ENCODE results near the gene HSBP1L1. TPM values are rescaled to one million over a fixed set of nuclear protein-coding genes. Genes with fewer than 3 reads are reported as not detected.

The HSBP1L1 gene
- total and polyA plus RNA-seq, 4 donors = 12.2 to 61.0 (median 26.4) TPM

DNA sequence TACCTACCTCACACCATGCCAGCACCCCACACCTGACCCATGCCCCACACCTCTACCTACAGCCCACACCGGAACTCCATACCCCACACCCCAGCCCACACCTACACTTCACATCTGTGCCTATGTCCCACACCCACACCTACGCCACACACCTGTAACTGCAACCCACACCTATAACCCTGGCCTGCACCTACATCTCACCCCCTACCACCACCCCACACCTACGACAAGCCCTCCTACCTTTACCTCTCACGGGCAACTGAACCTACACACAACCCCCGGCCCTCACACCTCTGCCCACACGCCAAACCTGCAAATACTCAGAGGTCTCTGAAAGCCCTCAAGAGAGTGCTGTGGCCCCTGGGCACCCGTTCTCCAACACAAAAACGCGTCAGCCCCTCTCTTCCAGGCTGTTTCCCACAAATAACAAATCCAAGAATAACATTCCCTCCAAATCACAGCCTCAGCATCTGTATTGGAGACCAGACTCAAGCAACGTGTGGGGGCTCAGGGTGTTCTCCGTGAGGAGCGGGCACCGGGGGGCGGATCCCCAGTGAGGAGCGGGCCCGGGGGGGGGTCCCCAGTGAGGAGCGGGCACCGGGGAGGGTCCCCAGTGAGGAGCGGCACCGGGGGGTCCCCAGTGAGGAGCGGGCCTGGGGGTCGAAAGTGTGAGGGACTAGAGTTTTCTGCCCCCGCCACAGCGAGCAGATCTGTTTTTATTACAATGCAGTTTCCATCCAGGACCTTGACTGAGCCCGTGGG, 46.4 kb upstream of the HSBP1L1 start:
- TF ChIP-seq RAD21 (IDR thresholded peaks at IDR 0.05) (no peak), RXRA (IDR thresholded peaks at IDR 0.05) (no peak), NR2F2 (IDR thresholded peaks at IDR 0.05) (no peak), FOXA2 (IDR thresholded peaks at IDR 0.05) (no peak), CTCF (IDR thresholded peaks at IDR 0.05; ENCODE audit: low read depth, low read length, missing input control) (no peak), HNF4G (IDR thresholded peaks at IDR 0.05) (no peak), HNF4A (conservative IDR thresholded peaks at IDR 0.05) (no peak), EGR1 (IDR thresholded peaks at IDR 0.05; ENCODE audit: low read depth in 2 of 2) (no peak), SP1 (IDR thresholded peaks at IDR 0.05) (no peak), ATF3 (IDR thresholded peaks at IDR 0.05) (no peak), TAF1 (conservative IDR thresholded peaks at IDR 0.05) (no peak), JUND (IDR thresholded peaks at IDR 0.05) (no peak), ZBTB33 (IDR thresholded peaks at IDR 0.05) (no peak), YY1 (IDR thresholded peaks at IDR 0.05) (no peak), FOXA1 (IDR thresholded peaks at IDR 0.05) (no peak), MAX (IDR thresholded peaks at IDR 0.05) (no peak), GABPA (IDR thresholded peaks at IDR 0.05 in 1 of 2, conservative IDR thresholded peaks at IDR 0.05 in 1 of 2) (no peak)
- TF ChIP-seq, protein P1, sequence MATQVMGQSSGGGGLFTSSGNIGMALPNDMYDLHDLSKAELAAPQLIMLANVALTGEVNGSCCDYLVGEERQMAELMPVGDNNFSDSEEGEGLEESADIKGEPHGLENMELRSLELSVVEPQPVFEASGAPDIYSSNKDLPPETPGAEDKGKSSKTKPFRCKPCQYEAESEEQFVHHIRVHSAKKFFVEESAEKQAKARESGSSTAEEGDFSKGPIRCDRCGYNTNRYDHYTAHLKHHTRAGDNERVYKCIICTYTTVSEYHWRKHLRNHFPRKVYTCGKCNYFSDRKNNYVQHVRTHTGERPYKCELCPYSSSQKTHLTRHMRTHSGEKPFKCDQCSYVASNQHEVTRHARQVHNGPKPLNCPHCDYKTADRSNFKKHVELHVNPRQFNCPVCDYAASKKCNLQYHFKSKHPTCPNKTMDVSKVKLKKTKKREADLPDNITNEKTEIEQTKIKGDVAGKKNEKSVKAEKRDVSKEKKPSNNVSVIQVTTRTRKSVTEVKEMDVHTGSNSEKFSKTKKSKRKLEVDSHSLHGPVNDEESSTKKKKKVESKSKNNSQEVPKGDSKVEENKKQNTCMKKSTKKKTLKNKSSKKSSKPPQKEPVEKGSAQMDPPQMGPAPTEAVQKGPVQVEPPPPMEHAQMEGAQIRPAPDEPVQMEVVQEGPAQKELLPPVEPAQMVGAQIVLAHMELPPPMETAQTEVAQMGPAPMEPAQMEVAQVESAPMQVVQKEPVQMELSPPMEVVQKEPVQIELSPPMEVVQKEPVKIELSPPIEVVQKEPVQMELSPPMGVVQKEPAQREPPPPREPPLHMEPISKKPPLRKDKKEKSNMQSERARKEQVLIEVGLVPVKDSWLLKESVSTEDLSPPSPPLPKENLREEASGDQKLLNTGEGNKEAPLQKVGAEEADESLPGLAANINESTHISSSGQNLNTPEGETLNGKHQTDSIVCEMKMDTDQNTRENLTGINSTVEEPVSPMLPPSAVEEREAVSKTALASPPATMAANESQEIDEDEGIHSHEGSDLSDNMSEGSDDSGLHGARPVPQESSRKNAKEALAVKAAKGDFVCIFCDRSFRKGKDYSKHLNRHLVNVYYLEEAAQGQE (IDR thresholded peaks at IDR 0.05) = no peak
- Histone ChIP-seq H3K9ac (ENCODE audit: low read depth in 1 of 2, low read length in 2 of 2) (no peak overlapping the region), H3K27ac (ENCODE audit: low read depth in 1 of 2, low read length in 2 of 2) (no peak overlapping the region), H3K27me3 (ENCODE audit: control insufficient read depth in 4 of 4, insufficient read depth in 4 of 4, low read length in 3 of 4) (no peaks in the 10 kb centered on the region), H3K36me3 (ENCODE audit: control insufficient read depth in 4 of 4, insufficient read depth in 3 of 4, low read depth in 1 of 4, low read length in 3 of 4) (peaks cover 20 to 56% (median 32%) of the 10 kb centered on the region in 4 donors), H3K9me3 (ENCODE audit: control insufficient read depth in 4 of 4, low read length in 3 of 4) (no peaks in the 10 kb centered on the region), H3K4me1 (ENCODE audit: control insufficient read depth in 4 of 4, insufficient read depth in 4 of 4, low read length in 3 of 4) (no peaks in the 10 kb centered on the region), H3K4me3 (ENCODE audit: low read depth in 1 of 3, low read length in 3 of 3) (no peak overlapping the region)
- peak; percentile 31 for DNase-seq (ENCODE audit: low spot score)
- WGBS = 96% methylated on average over 25 of the region's 25 CpGs
